ENCODE results near the gene SH3BGRL2.
"Not testable (repeated sequence)": the region's sequence is repeated elsewhere in the genome, so short reads cannot be mapped to it uniquely, and the experiment has no call there.

SH3BGRL2 gene

DNA sequence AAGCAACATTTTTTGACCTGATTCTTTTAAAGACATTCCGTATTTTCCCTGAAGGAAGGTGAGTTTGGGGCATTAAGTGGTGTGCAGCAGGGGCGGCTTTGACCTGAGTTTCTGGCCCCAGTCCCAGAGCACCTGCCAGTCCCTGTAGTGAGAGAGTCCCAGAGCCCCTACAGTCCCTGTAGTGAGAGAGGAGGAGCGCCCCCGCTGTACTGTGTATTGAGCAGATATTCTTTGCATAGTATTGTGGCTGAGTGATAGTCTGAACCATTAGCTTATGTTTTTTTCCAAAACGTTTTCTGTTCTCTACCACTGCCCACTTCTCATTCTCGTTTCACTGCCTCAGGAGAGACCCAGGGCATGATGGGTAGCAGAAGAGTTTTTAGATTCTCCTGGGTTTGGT, 17.2 kb upstream of the SH3BGRL2 start:
- Histone ChIP-seq H3K9me2 (replicated peaks; ENCODE audit: insufficient read depth, low read length) (no peaks in the 10 kb centered on the region), H3K4me2 (ENCODE audit: low read depth, low read length) (peak overlapping the region; percentile 74; the same call in 1 of the 2 replicates), H2AFZ (ENCODE audit: low read length) (no peak overlapping the region), H4K20me1 (ENCODE audit: insufficient read depth, low read length) (no peaks in the 10 kb centered on the region), H3K9me3 (replicated peaks; ENCODE audit: insufficient read depth, low read length) (no peaks in the 10 kb centered on the region), H3K4me1 (ENCODE audit: low read length) (peaks cover 55% of the 10 kb centered on the region), H3F3A (ENCODE audit: insufficient read depth, low read length) (peaks cover 32% of the 10 kb centered on the region), H3K27me3 (replicated peaks; ENCODE audit: insufficient read depth, low read length) (no peaks in the 10 kb centered on the region), H3K36me3 (replicated peaks; ENCODE audit: insufficient read depth, low read length) (no peaks in the 10 kb centered on the region), H3K4me3 (ENCODE audit: low read length) (no peak overlapping the region), H3K9ac (ENCODE audit: low read length) (peak overlapping the region; percentile 16; the same call in 1 of the 2 replicates), H3K79me2 (ENCODE audit: low read length) (no peaks in the 10 kb centered on the region), H3K27ac (ENCODE audit: low read length) (peak overlapping the region; percentile 81)
- no peak for TF ChIP-seq CTCF (IDR thresholded peaks at IDR 0.05; ENCODE audit: low read length)
- TF ChIP-seq EZH2phosphoT487 (IDR thresholded peaks at IDR 0.05; ENCODE audit: low read length): no peak
- TF ChIP-seq EZH2 (optimal IDR thresholded peaks at IDR 0.05; ENCODE audit: low read depth, low read length): no peak
- no peak for DNase-seq

- peaks cover 32% of the 10 kb centered on the region for H3F3A ChIP-seq (ENCODE audit: insufficient read depth, low read length)
- peak overlapping the region; percentile 81 for H3K27ac ChIP-seq (ENCODE audit: low read length)
- peak overlapping the region; percentile 21; the same call in 1 of the 2 replicates for H3K9ac ChIP-seq (ENCODE audit: low read length)
- H3K4me2 ChIP-seq (ENCODE audit: low read depth, low read length): peak overlapping the region; percentile 74
- no peaks in the 10 kb centered on the region for H3K9me2 ChIP-seq (replicated peaks; ENCODE audit: insufficient read depth, low read length)
- no peaks in the 10 kb centered on the region for H4K20me1 ChIP-seq (ENCODE audit: insufficient read depth, low read length)
- DNase-seq: peak; percentile 84
- peak overlapping the region; percentile 39 for H3K4me3 ChIP-seq (ENCODE audit: low read length)
- no peak for TF ChIP-seq EZH2 (optimal IDR thresholded peaks at IDR 0.05; ENCODE audit: low read depth, low read length)
- TF ChIP-seq CTCF (IDR thresholded peaks at IDR 0.05; ENCODE audit: low read length): no peak
- TF ChIP-seq EZH2phosphoT487 (IDR thresholded peaks at IDR 0.05; ENCODE audit: low read length): no peak
- no peaks in the 10 kb centered on the region for H3K9me3 ChIP-seq (replicated peaks; ENCODE audit: insufficient read depth, low read length)
- H3K36me3 ChIP-seq (replicated peaks; ENCODE audit: insufficient read depth, low read length): no peaks in the 10 kb centered on the region
- peaks cover 54% of the 10 kb centered on the region for H3K4me1 ChIP-seq (ENCODE audit: low read length)
- H2AFZ ChIP-seq (ENCODE audit: low read length): peak overlapping the region; percentile 24; the same call in 1 of the 2 replicates
- H3K79me2 ChIP-seq (ENCODE audit: low read length): no peaks in the 10 kb centered on the region
- H3K27me3 ChIP-seq (replicated peaks; ENCODE audit: insufficient read depth, low read length): no peaks in the 10 kb centered on the region
Observed at GRCh38 chr6:79614326-79615305, 16.5 kb upstream of the SH3BGRL2 start.

DNA sequence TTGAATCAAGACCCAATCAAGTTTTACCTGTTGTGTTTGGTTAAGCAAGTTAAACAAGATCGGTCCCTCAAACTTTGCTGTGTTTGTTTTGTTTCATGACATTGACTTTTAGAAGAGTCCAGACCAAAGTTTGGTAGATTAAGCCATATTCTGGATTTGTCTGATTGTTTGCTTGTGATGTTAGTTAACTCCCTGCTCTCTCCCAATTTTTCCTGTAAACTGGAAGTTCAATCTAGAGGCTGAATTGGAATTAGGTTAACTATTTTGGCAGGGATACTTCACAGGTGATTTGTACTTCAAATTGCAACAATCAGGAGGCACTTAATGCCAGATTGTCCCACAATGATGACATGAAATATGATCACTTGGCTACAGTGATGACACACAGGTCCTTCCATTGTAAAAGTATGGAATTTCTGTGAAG, 13.6 kb upstream of the SH3BGRL2 start:
- Histone ChIP-seq H3K4me1 (ENCODE audit: low read length) (peaks cover 33% of the 10 kb centered on the region), H3K9me3 (replicated peaks; ENCODE audit: insufficient read depth, low read length) (no peaks in the 10 kb centered on the region), H3K27ac (ENCODE audit: low read length) (no peak overlapping the region), H2AFZ (ENCODE audit: low read length) (no peak overlapping the region), H3K9ac (ENCODE audit: low read length) (no peak overlapping the region), H4K20me1 (ENCODE audit: insufficient read depth, low read length) (no peaks in the 10 kb centered on the region), H3K4me2 (ENCODE audit: low read depth, low read length) (no peak overlapping the region), H3K9me2 (replicated peaks; ENCODE audit: insufficient read depth, low read length) (no peaks in the 10 kb centered on the region), H3K79me2 (ENCODE audit: low read length) (no peaks in the 10 kb centered on the region), H3K4me3 (ENCODE audit: low read length) (no peak overlapping the region), H3K27me3 (replicated peaks; ENCODE audit: insufficient read depth, low read length) (no peaks in the 10 kb centered on the region), H3F3A (ENCODE audit: insufficient read depth, low read length) (peaks cover 32% of the 10 kb centered on the region), H3K36me3 (replicated peaks; ENCODE audit: insufficient read depth, low read length) (no peaks in the 10 kb centered on the region)
- no peak for DNase-seq
- TF ChIP-seq CTCF (IDR thresholded peaks at IDR 0.05; ENCODE audit: low read length) (no peak), EZH2phosphoT487 (IDR thresholded peaks at IDR 0.05; ENCODE audit: low read length) (no peak), EZH2 (optimal IDR thresholded peaks at IDR 0.05; ENCODE audit: low read depth, low read length) (no peak)

DNA sequence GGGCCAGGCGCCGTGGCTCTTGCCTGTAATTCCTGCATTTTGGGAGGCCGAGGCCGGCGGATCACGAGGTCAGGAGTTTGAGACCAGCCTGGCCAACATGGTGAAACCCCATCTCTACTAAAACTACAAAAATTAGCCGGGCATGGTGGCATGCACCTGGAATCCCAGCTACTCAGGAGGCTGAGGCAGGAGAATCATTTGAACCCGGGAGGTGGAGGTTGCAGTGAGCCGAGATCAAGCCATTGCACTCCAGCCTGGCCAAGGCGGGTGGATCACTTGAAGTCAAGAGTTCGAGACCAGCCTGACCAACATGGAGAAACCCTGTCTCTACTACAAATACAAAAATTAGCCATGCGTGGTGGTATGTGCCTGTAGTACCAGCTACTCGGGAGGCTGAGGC, 12.7 kb upstream of the SH3BGRL2 start:
- peaks cover 24% of the 10 kb centered on the region for H3K4me1 ChIP-seq (ENCODE audit: low read length)
- not testable (repeated sequence) for H3K9ac ChIP-seq (ENCODE audit: low read length); H3K4me3 ChIP-seq (ENCODE audit: low read length); H4K20me1 ChIP-seq (ENCODE audit: insufficient read depth, low read length); H3K36me3 ChIP-seq (replicated peaks; ENCODE audit: insufficient read depth, low read length); H3K27ac ChIP-seq (ENCODE audit: low read length); H2AFZ ChIP-seq (ENCODE audit: low read length); H3K79me2 ChIP-seq (ENCODE audit: low read length); H3K4me2 ChIP-seq (ENCODE audit: low read depth, low read length); H3K9me3 ChIP-seq (replicated peaks; ENCODE audit: insufficient read depth, low read length); DNase-seq; H3K9me2 ChIP-seq (replicated peaks; ENCODE audit: insufficient read depth, low read length); H3K27me3 ChIP-seq (replicated peaks; ENCODE audit: insufficient read depth, low read length)
- H3F3A ChIP-seq (ENCODE audit: insufficient read depth, low read length): peaks cover 26% of the 10 kb centered on the region

Measured in MM.1S (cell line).